Left colon (tissue), 2 donors: ENCODE results near the gene ANKFY1. TPM values are rescaled to one million over a fixed set of nuclear protein-coding genes. Genes with fewer than 3 reads are reported as not detected.
A peak's percentile ranks its signal among the peaks of the same experiment; 100 is the strongest.
"Not testable (repeated sequence)": the region's sequence is repeated elsewhere in the genome, so short reads cannot be mapped to it uniquely, and the experiment has no call there.

Experiments used
- ATAC-seq: fragments of 200-7000 bp; cut with Tn5 transposase; one replicate; pipeline ENCODE4 v1.9.1; 2020; ENCODE audit warnings: mild to moderate bottlenecking, moderate library complexity
- DNase-seq, 2 donors: peaks; one replicate each; pipeline ENCODE4 v3.0.0-alpha.2; 2020
- intact Hi-C, 2 donors: fragments of 100-400 bp; cut with DNase I in 1 of 2; cut with micrococcal nuclease in 1 of 2; formaldehyde crosslinking; loops; one replicate each; pipeline versions ENCODE4 v1.11.2 to v1.14.0; 2022; cut with DNase I, micrococcal nuclease
- total RNA-seq, 2 donors: library from RNA; stranded (reverse); fragmentation: NEBNext Ultra II Directional; extraction: Animal tissue kit (Norgen Biotek cat#: 25700); gene quantifications; one replicate each; pipeline ENCODE4 v1.2.1, GENCODE V29; 2021
- donor health status: DM: no; HTN: no; CAD: no.
- donor health status: DM: yes; HTN: yes; CAD: no.

The ANKFY1 gene
- total RNA-seq, 2 donors from 2014 or later = 46.4 to 59.6 TPM

DNA sequence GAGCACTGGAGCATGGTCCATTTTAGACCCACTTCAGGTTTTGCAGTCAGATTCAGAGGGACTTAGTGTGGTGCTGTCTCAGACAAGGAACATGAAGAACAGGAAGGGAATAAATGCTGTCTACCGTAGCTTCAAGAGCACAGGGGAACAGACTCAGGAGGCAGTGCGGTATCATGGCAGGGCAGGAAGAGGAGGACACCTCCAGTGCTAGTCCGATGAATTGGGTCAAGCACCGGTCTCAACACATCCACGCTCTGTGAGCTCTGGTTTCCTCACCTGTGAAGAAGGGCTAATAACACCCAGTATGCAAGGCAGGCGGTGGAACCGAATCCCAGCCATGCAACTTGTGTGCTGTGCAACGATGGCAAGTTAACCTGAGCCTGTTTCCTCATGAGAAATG is 3.6 kb upstream of the ANKFY1 start:
- intact Hi-C loops = no loop called here
- DNase-seq = no peak
- ATAC-seq = no peak

DNA sequence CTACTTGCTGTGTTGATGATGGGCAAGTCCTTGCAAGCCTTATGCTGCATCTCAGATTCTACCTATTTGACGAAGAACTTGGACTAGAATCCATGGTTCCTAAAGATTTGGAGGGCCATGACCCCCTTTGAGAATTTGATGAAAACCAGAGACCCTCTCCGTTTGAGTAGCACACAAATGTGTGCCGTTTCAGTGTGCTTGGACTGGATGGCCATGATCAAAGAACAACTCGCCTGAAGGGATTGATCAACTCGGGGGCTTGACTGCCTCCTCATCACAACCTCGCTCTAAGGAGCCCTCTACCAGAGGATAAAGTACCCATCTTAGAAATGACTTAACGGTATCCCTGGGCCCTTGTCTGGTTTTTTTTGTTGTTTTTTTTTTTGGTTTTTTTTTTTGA is 2.8 kb upstream of the ANKFY1 start:
- DNase-seq (no peak), ATAC-seq (no peak)
- intact Hi-C loops = no loop called here

DNA sequence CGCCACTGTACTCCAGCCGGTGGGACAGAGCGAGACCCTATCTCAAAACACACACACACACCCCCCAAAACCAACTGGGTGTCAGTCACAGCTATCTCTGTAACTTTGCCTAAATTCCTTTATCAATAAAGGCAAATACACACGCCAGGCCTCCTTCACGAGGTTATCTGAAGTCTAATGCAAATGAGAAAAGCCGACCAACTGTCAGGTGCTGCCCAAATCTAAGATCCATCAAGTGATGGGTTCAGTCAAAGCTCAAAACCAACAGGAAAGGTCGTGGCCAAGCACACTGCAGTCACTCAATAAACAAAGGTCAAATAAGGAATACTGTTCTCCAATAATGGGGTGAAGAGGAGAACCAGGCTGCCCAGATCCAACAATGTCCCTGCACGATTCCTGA is 1.1 kb downstream of the ANKFY1 start:
- intact Hi-C loops = no loop called here
- ATAC-seq (no peak), DNase-seq (no peak)

DNA sequence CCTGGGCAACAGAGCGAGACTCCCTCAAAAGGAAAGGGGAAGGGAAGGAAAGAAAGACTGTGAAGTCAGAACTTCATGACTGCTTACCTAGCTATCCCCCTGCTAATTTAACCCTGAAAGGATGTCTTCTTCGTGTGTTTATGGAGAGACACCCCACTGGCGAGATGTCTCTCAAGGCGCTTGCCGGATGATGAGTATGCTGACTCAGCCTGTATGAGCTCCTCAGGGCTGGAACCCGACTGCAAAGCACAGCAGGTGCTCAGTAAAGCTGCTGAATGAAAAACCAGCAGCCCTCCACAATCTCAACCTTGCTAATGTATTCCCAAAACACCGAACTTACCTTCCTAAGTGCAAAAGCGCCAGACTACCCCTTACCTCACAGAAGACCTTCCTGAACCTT is 2.3 kb downstream of the ANKFY1 start:
- ATAC-seq (no peak), DNase-seq (no peak)
- intact Hi-C loops = no loop called here

DNA sequence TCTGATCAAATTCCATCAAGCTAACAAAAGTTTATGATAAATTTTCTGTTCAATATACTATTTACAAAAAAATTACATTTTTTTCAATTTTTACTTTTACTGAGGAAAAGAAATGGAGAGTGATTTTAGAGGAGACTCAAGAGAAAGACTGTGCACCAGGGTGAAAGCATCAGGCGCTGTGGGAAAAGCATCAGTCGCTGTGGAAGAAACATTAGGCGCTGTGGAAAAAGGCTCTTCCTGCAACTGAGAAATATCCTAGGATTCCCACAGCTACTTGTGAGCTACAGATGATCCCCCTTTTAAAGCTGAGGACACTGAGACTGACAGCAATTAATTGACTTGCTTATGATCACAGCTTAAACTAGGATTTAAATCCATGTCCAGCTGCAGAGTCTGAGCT is 4.9 kb downstream of the ANKFY1 start:
- DNase-seq (no peak), ATAC-seq (no peak)
- intact Hi-C loops = no loop called here

DNA sequence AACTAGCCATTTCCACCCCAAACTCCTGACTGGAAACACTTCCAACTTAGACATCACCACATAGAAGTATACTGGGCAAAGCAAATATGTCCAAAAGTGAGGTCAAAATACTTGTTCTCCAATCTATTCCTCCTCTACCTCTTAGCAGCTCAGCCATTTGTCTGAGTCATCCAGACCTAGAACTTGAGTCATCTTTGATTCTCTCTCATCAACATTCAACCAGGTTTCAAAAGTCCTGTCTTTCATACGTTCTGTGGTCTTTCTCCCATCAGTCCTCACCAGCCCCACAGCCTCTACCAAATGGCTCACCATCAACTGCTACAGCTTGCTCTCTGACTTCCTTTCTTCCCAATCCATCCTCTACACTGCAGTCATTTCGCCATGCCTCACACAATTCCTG is 6.8 kb downstream of the ANKFY1 start:
- intact Hi-C loops = no loop called here

DNA sequence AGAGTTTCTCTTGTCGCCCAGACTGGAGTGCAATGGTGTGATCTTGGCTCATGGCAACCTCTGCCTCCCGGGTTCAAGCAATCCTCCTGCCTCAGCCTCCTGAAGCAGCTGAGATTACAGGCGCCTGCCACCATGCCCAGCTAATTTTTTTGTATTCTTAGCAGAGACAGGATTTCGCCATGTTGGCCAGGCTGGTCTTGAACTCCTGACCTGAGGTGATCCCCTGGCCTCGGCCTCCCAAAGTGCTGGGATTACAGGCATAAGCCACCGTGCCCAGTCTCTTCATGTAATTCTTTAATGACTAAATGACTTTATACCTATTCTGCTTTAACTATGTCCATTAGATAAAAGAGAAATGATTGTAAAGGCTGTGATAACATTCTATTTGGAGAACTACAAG is 8.5 kb downstream of the ANKFY1 start:
- DNase-seq, ATAC-seq, intact Hi-C loops: not testable (repeated sequence)

More for the DNA sequence above, 6.8 kb downstream of the ANKFY1 start:
- ATAC-seq = no peak
- no peak for DNase-seq

DNA sequence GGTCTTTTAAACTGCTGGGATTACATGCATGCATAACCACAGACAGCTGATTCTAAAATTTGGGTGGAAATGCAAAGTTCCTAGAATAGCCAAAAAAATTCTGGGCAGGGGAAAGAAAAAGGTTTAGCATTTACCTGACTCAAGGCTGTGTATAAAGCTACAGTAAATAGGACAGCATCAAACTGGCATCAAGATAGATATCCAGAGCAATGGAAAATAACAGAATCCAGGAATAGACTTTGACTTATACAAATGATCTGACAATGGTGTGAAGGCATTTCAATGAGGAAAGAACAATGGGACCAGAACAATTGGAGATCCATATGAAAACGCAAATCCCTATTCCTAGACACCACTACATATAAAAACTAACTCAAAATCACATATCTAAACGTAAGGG is 12.9 kb downstream of the ANKFY1 start:
- intact Hi-C loops = no loop called here
- ATAC-seq = no peak
- DNase-seq = no peak

DNA sequence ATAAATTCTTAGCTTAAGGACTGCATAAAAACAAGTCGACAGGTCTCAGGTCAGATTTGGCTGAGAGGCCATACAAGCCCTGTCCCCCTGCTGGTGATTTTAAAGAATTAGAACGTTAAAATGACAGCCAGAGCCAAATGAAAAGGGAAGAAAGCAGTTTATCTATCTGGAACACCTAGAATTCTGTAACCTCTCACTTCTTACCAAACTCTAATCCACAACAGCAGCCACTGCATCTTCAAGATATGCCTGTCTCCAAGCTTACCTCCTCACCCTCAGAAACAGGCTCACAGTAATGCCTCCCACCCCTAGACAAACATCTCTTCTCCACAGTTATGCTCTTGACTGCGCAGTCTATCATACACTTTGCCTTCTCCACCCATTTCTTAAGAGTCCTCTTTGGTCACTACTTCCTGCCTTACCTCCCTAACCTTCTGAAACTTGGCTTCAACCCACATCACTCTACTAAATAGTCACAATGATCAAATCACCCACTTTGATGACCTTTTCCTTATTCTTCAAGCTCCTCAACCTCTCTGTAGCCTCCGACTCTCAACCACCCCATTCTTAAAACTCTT is 14.2 kb downstream of the ANKFY1 start:
- intact Hi-C loops = no loop called here
- DNase-seq (no peak), ATAC-seq (peak; percentile 13)

DNA sequence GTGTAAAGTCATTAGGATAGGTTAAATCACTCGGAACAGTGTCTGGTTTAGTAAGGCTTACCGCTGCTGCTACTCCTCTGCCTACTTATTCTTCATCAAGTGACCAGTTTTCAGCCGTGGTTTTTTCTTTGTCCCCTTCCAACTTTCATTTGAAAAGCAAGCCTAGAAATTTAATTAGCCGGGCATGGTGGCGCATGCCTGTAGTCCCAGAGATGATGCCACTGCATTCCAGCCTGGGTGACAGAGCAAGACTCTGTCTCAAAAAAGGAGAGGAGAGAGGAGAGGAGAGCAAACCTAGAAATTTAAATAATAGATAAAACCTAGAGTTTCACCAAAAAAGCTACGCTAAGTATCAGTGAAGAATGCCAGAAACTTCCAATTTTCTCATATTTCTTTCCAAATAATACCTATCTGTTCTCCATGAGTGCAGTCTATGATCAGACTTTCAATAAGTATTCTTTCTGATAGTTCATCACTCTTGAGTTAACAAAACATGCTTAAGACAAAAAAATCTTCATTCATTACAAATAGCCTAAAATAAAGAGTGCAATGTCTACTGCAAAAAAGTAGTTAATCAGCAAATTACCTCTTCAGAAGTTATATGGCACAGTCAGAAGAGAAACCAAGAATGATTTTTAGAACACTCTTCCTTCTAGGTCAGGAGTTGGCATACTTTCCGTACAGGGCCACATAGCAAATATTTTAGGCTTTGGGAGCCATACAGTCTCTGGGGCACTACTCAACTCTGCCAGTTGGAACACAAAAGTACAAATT is 15.1 kb downstream of the ANKFY1 start:
- intact Hi-C loops = no loop called here
- DNase-seq (no peak), ATAC-seq (no peak)

DNA sequence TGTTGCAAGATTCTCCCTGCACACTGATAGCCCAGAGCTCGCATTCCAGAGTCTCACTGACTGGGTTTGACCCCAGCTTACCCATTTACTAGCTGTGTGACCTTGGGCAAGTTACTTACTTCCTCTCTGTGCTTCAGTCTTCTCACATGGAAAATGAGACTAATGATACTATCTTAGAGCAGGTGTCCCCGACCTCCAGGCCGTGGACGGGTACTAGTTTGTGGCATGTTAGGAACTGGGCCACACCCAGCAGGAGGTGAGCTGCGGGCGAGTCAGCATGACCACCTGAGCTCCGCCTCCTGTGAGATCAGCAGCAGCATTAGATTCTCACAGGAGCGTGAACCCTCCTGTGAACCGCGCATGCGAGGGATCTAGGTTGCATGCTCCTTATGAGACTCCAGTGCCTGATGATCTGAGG is 15.8 kb downstream of the ANKFY1 start:
- intact Hi-C loops = no loop called here
- ATAC-seq (peak; percentile 89), DNase-seq (peak; percentile 83 to 87)

DNA sequence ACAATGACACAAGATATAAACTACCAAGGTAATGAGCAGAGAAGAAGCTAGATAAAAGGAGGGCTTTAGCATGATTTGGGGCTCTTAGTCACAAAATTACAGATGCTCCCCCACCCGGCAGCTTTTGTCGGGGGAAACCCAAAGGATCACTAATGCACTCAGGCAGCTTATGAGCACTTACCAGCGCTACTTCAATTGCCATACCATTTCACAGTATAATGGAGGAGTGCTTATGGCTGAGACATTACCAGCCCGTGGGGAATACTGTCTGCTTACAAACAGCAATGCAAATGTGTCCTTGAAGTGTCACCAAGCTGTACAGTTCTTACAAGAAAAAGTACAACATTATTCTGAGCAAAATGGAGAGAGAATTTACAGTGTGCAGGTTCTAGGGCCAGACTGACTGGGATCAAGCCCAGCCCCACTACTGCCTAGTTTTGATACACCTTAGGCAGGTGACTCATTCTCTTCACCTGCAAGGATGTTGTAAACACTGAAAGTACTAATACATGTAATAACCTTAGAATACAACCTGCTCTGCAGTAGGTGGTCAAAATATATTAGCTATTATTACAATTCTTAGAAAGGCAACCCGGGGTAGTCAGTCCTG is 16.3 kb downstream of the ANKFY1 start:
- intact Hi-C loops = no loop called here
- peak; percentile 83 for ATAC-seq
- DNase-seq = no peak

DNA sequence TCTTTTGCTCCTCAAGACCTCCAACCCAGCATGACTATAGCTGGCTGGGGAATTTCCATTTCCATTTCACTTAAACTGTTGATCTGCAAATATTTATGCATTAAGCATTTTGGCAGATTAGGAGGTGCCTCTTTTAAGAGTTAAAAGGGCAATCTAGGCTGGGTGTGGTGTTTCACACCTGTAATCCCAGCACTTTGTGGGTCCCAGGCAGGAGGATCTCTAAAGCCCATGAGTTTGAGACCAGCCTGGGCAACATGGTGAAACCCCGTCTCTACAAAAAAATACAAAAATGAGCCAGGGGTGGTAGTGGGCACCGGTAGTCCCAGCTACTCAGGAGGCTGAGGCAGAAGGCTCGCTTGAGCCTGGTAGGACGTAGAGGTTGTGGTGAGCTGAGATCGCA is 17.1 kb downstream of the ANKFY1 start:
- no peak for ATAC-seq
- DNase-seq = no peak
- intact Hi-C loops = no loop called here

DNA sequence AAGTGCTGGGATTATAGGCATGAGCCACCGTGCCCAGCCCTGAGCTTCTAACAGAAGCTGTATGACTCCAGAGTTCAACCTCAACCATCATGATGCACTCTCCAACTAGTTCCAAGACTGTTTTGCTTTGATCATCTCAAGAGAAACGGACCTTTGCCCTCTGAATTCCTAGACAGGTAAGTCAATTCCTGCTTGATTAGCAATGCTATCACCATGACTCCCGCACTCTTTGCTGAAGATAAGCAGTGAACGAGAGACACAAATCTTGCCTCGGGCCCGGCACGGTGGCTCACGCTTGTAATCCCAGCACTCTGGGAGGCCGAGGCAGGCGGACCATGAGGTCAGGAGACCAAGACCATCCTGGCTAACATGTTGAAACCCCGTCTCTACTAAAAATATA is 22.2 kb downstream of the ANKFY1 start:
- peak; percentile 89 for ATAC-seq
- no peak for DNase-seq
- intact Hi-C loops = no loop called here

DNA sequence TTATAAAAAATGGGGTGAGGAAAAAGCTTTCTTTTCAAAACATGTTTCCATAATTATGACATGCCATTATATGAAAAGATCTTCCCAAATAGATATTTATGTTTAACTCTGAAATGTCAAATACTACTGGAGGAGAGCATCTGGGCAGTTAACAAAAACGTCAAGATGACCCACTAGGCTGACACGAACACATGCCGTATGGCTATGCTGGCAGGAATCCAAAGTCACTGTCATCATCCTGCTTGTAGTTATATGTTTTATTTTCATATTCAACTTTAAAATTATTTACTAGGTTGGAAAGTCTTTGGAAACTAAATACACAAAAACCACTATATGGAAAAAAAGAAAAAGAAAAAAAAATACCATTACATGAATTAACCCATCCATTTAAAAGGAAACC is 27.3 kb downstream of the ANKFY1 start:
- no peak for ATAC-seq
- intact Hi-C loops = no loop called here
- no peak for DNase-seq

DNA sequence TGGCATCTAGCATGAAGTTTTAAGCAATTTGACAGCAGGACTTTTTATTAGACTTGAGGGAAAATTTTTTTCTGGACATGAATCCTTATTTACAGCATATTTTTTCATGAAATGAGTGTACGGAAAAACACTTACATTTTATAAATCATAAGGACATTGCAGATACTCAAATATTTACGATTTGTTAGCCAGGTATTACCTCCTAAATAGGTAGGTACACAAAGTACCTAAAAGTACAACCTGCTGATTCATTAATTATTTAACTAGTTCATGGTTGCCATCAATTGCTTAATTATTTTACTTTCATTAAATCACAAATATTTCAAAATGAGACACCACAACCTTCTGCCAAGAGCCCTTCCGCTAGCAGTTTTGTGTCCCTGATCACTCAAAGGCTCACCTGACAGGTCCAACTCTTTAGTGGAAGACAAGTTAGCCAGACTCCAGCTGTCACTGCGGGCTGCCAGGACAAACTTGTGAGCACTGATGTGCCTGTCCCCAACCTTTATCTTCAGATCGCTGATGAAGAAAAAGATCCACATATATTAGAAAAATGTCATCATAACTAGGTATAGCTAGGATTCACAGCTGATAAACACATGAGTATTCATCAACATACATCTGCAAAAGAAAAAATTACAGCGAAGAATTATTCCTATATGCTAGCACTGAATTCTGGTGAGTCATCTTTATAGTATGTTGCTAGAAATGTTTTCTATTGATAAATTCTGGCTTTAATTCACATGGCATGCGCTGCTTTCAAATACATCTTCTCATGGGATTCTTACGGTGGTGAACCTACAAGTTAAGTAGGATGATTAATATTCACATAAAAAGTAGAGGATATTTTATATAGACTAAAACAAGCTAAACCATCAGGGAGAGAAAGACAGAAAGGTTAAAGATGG is 28.2 kb downstream of the ANKFY1 start:
- intact Hi-C loops = no loop called here
- ATAC-seq (no peak), DNase-seq (no peak)

DNA sequence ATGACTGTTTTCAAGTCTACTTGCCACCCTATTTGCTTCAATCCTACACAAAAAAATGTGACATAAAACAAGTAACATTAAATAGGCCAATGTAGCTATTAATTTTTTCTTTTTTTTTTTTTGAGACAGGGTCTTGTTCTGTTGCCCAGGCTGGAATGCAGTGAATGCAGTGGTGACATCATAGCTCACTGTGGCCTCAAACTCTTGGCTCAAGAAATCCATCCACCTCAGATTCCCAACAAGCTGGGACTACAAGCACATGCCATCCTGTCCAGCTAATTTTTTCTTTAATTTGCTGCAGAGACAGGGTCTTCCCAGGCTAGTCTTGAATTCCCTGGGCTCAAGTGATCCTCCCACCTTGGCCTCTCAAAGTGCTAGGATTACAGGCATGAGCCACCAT is 29.4 kb downstream of the ANKFY1 start:
- ATAC-seq (no peak), DNase-seq (no peak)
- intact Hi-C loops = no loop called here

DNA sequence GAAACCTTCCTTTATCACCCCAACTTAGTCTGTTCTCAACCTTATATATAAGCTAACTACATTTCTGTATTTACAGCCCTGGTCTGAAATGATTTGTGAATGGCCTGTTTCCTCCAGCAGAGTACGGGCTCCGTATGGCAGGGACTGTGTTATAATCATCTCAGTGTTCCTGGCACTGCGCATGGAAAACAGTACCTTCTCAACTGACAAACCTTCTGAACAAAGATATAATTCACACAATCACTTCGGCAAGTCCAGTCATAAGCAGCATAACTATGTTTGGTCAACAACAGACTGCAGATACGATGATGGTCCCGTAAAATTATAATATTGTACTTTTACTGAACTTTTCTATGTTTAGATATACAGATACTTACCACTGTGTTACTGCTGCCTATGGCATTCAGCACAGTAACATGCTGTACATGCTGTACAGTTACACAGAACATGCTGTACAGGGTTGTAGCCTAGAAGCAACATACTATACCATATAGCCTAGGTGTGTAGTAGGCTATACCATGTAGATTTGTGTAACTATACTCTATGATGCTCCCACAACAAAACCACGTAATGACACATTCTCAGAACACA is 30.0 kb downstream of the ANKFY1 start:
- peak; percentile 68 for ATAC-seq
- DNase-seq = peak in 1 of 2 donors; percentile 46
- intact Hi-C loops = no loop called here

DNA sequence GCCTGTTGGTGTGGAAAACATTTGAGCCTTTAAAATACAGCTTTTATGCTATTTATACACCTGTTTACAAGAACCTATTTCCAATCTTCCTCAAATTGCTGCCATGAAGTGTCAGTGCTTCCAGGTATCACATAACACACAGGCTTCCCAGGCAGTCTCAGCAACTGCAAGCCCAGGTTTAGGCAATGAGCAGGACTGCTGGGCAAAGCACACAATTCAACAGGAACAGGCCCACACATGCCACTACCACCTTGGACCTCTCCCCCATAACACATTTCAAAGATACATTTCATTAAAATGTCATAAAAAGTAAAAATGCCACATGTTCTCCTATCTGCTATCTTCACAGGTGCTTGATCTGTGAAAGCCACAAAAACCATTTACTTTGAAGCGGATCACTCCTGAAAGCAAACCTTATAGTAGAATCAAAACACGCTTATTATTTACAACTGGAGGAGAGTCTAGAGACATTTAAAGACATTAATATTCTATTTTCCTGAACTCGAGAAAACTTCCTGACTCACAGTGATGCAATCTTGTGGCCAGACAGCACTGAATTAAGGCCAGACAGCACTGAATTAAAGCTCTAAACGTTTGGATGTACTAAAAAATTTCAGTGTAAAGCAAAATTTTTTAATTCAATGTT is 31.5 kb downstream of the ANKFY1 start:
- intact Hi-C loops = no loop called here
- DNase-seq (no peak), ATAC-seq (no peak)
